ENCODE measurements around the gene SUV39H2. TPM values are rescaled to one million over a fixed set of nuclear protein-coding genes. Genes with fewer than 3 reads are reported as not detected.

Gene SUV39H2
- total RNA-seq = 6.9 TPM

GRCh38 chr10:14878266-14879123 lies at the start of gene SUV39H2:
TSS of gene SUV39H2 (plus strand) at chr10:14878866. CDS start at chr10:14878889, 23 bp downstream.
- H3K4me1 ChIP-seq = peaks cover 26% of the 10 kb centered on the region
- no peaks in the 10 kb centered on the region for H3K27me3 ChIP-seq
- no peaks in the 10 kb centered on the region for H3K36me3 ChIP-seq
- DNase-seq (ENCODE audit: extremely low spot score in 2 of 2) = peak in 1 of 2 donors; percentile 93
- no peaks in the 10 kb centered on the region for H3K9me3 ChIP-seq
- intact Hi-C loops (cut with DNase I) = no loop called here
- peak within 1 kb of the TSS; percentile 88 for H3K27ac ChIP-seq
- peak; percentile 13 to 91 for TF ChIP-seq POLR2AphosphoS5 (IDR thresholded peaks at IDR 0.05; ENCODE audit: insufficient read depth in 1 of 2, low read depth in 1 of 2)
- peak in 1 of 3 experiments; percentile 27 for TF ChIP-seq CTCF (IDR thresholded peaks at IDR 0.05)
- peak in 1 of 2 donors; percentile 52 for TF ChIP-seq POLR2A (IDR thresholded peaks at IDR 0.05)
- H3K4me3 ChIP-seq = peak within 1 kb of the TSS; percentile 81 to 97

- Histone ChIP-seq H3K36me3 (no peaks in the 10 kb centered on the region), H3K4me1 (peaks cover 14% of the 10 kb centered on the region), H3K4me3 (no peak overlapping the region), H3K9me3 (no peaks in the 10 kb centered on the region), H3K27me3 (no peaks in the 10 kb centered on the region), H3K27ac (no peak overlapping the region)
- no peak for DNase-seq (ENCODE audit: extremely low spot score in 2 of 2)
- TF ChIP-seq POLR2AphosphoS5 (IDR thresholded peaks at IDR 0.05; ENCODE audit: insufficient read depth in 1 of 2, low read depth in 1 of 2) (no peak), POLR2A (IDR thresholded peaks at IDR 0.05) (no peak), CTCF (IDR thresholded peaks at IDR 0.05) (no peak)
- intact Hi-C loops (cut with DNase I) = loop anchor here (10.0 kb wide), 2 partner anchors 228 to 328 kb away; no protein-coding TSS in a partner anchor
Measured at GRCh38 chr10:14833106-14833505, 45.6 kb upstream of the SUV39H2 start.

GRCh38 chr10:14836208-14836607 lies 42.5 kb upstream of the SUV39H2 start:
- Histone ChIP-seq H3K27ac (no peak overlapping the region), H3K4me1 (peaks cover 29% of the 10 kb centered on the region), H3K27me3 (no peaks in the 10 kb centered on the region), H3K36me3 (no peaks in the 10 kb centered on the region), H3K9me3 (no peaks in the 10 kb centered on the region), H3K4me3 (no peak overlapping the region)
- intact Hi-C loops (cut with DNase I) = loop anchor here (10.0 kb wide), 2 partner anchors 231 to 331 kb away; no protein-coding TSS in a partner anchor
- no peak for DNase-seq (ENCODE audit: extremely low spot score in 2 of 2)
- no peak for TF ChIP-seq POLR2AphosphoS5 (IDR thresholded peaks at IDR 0.05; ENCODE audit: insufficient read depth in 1 of 2, low read depth in 1 of 2)
- no peak for TF ChIP-seq POLR2A (IDR thresholded peaks at IDR 0.05)
- no peak for TF ChIP-seq CTCF (IDR thresholded peaks at IDR 0.05)

GRCh38 chr10:14837003-14837756 lies 41.5 kb upstream of the SUV39H2 start:
- Histone ChIP-seq H3K27me3 (no peaks in the 10 kb centered on the region), H3K4me1 (peaks cover 29% of the 10 kb centered on the region), H3K4me3 (peak overlapping the region; percentile 80 to 88), H3K27ac (peak overlapping the region; percentile 97), H3K36me3 (peaks cover 0 to 8% of the 10 kb centered on the region in 2 donors), H3K9me3 (no peaks in the 10 kb centered on the region)
- DNase-seq (ENCODE audit: extremely low spot score in 2 of 2) = no peak
- no peak for TF ChIP-seq POLR2AphosphoS5 (IDR thresholded peaks at IDR 0.05; ENCODE audit: insufficient read depth in 1 of 2, low read depth in 1 of 2)
- no peak for TF ChIP-seq CTCF (IDR thresholded peaks at IDR 0.05)
- no peak for TF ChIP-seq POLR2A (IDR thresholded peaks at IDR 0.05)
- intact Hi-C loops (cut with DNase I) = loop anchor here (10.0 kb wide), 2 partner anchors 232 to 332 kb away; no protein-coding TSS in a partner anchor

Measured in vagina (tissue), 2 donors.